ENCODE measurements around the gene TERC.
"Not testable (repeated sequence)": the region's sequence is repeated elsewhere in the genome, so short reads cannot be mapped to it uniquely, and the experiment has no call there.

TERC gene

DNA sequence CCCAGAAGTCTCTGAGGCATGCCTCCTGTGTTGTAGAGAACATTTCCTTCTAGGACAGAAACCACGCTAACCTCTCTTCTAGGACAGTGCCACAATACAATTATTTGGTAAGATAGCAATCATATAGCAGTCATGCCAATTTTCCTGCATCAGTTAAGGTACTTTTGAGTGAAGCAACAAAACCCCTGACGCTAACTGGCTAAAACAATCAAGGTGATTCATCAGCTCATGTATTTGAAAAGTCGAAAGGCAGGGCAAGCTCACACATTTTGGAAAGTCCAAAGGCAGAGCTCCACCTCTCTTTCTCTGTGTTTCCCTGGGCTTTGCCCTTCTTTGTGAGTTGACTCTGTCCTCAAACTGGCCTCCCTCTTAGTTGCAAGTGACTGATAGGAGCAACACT lies 10.1 kb downstream of the TERC start:
- no peak overlapping the region for H3K4me3 ChIP-seq (ENCODE audit: low read length)
- DNase-seq (ENCODE audit: low read depth), result no peak
- TF ChIP-seq, protein P1, sequence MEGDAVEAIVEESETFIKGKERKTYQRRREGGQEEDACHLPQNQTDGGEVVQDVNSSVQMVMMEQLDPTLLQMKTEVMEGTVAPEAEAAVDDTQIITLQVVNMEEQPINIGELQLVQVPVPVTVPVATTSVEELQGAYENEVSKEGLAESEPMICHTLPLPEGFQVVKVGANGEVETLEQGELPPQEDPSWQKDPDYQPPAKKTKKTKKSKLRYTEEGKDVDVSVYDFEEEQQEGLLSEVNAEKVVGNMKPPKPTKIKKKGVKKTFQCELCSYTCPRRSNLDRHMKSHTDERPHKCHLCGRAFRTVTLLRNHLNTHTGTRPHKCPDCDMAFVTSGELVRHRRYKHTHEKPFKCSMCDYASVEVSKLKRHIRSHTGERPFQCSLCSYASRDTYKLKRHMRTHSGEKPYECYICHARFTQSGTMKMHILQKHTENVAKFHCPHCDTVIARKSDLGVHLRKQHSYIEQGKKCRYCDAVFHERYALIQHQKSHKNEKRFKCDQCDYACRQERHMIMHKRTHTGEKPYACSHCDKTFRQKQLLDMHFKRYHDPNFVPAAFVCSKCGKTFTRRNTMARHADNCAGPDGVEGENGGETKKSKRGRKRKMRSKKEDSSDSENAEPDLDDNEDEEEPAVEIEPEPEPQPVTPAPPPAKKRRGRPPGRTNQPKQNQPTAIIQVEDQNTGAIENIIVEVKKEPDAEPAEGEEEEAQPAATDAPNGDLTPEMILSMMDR (conservative IDR thresholded peaks at IDR 0.05; ENCODE audit: low read length), result no peak

DNA sequence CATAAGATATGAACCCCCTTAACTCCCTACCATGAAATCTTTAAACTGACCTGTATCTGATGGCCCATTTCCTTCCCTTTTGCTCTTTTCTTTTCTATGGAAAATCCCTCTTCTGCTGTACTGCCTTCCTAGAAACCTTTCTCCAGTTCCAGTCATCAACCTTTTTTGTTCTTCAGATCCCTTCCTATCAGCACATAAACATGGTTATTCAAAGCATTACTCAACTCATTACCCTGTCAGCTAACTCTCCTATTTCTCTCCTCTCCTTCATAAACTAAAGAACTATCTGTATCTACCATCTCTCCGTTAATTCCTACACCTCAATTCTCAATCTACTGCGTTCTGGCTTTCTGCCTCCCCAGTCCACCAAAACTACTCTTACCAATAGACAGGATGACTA lies 13.0 kb downstream of the TERC start:
- TF ChIP-seq, protein P1 (conservative IDR thresholded peaks at IDR 0.05; ENCODE audit: low read length), result no peak
- H3K4me3 ChIP-seq (ENCODE audit: low read length), result no peak overlapping the region
- DNase-seq (ENCODE audit: low read depth), result no peak

DNA sequence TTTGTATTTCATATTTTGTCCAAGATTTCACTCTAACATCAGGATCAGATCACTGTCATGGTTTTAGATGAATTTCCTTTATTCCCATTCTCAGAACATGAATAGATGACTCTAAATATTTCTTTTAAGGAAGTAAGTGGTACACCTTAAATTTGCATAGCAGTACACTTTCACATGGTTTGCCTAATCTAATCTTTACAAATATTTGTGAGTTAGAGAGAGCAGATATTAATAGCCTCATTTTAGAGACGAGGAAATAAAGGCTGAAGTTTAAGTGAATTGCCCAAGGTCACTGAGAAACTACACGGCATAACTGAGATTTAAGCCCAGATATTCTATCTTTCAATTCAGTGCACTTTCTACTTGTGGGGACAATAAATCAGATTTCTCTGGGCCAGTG lies 14.2 kb downstream of the TERC start:
- TF ChIP-seq, protein P1 (conservative IDR thresholded peaks at IDR 0.05; ENCODE audit: low read length), result no peak
- no peak for DNase-seq (ENCODE audit: low read depth)
- H3K4me3 ChIP-seq (ENCODE audit: low read length), result no peak overlapping the region

DNA sequence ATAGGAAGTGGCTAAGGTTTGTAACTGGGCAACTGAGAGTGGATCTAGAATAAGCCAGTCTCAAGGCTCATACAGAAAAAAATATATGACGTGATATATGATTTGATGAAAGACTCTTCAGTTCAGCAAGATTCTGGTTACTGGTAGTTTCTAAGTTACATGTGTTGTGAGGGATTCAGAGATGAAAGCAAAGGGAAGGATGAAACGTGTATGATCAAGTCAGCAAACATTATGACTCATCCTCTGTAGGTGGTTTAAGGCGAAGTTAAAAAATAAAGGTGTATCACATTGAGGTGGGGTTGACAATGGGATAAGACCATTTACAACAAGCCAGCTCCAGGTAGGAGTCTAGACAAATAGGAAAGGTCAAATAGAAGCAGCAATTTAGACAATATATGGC lies 16.2 kb downstream of the TERC start:
- TF ChIP-seq, protein P1 (conservative IDR thresholded peaks at IDR 0.05; ENCODE audit: low read length), result no peak
- DNase-seq (ENCODE audit: low read depth), result no peak

DNA sequence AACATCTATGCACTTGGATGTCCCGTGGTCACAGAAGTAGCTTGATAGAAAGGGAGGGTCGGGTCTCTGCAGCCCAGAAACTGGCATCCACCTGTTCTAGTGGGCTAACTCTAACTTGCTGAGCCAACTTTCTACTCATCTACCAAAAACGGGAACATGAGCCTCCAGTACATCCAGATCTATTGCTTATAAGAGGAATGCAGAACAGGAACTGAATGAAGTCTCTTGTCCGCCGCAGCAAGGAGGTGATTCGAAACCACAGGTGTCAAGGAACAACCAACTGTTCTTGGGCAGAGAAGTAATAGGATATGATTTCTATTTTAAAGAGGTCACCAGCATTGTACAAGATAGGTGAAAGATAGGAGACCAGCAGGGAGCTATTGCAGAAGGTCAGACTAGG lies 17.9 kb downstream of the TERC start:
- DNase-seq (ENCODE audit: low read depth), result no peak
- no peak overlapping the region for H3K4me3 ChIP-seq (ENCODE audit: low read length)
- TF ChIP-seq, protein P1 (conservative IDR thresholded peaks at IDR 0.05; ENCODE audit: low read length), result no peak

More for the DNA sequence above, 16.2 kb downstream of the TERC start:
- no peak overlapping the region for H3K4me3 ChIP-seq (ENCODE audit: low read length)

DNA sequence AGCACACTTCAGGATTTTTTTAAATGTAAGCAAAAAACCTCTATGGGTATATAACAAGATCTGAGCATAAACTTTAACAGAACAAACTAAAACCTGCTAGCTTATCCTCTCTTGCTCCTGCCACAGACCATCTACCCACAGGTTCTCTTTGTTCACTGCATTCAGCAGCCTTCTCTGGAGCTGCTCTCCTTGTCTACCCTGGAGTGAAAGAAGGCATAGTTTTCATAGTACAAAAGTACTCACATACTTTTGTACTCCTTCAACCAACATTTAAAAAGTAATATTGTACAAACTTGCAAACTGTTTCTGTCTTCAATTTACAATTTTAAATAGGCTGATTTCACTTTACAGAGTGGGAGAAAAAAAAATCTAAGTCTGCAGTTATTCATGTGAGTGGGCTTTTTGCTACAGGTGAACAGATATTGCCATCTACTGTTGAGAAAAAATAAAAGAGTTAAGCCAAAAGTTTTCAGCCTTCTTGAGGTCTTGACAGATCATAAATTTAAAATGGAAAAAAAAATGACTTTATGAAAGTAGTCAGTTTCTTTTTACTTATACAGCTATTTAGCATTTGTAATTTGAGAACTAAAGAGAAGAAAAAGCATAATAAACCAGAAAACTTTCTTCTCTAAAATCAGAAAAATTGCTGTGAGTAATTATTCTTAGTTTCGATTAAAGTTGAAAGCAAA lies 20.4 kb downstream of the TERC start:
- DNase-seq (ENCODE audit: low read depth), result no peak
- H3K4me3 ChIP-seq (ENCODE audit: low read length), result no peak overlapping the region
- TF ChIP-seq, protein P1 (conservative IDR thresholded peaks at IDR 0.05; ENCODE audit: low read length), result peak; percentile 24; the same call in 1 of the 2 replicates

DNA sequence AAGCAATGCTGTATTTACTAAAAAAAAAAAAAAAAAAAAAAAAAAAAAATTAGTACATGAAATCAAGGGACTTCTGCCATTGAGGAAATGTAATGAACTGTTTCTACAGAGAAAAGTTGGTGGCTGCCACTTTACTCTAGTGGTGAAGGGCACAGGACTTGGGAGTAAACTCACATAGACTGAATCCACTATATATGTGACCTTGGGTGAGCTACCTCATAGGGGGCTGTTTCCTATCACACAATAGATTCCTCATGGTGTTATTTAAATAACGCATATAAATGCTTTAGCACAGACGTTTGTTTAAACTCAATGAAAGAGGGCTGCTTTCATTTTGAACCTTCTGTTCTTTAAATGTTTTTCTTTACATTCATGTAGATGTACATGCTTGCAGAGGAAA lies 25.8 kb downstream of the TERC start:
- TF ChIP-seq, protein P1 (conservative IDR thresholded peaks at IDR 0.05; ENCODE audit: low read length), result no peak
- no peak for DNase-seq (ENCODE audit: low read depth)
- no peak overlapping the region for H3K4me3 ChIP-seq (ENCODE audit: low read length)

DNA sequence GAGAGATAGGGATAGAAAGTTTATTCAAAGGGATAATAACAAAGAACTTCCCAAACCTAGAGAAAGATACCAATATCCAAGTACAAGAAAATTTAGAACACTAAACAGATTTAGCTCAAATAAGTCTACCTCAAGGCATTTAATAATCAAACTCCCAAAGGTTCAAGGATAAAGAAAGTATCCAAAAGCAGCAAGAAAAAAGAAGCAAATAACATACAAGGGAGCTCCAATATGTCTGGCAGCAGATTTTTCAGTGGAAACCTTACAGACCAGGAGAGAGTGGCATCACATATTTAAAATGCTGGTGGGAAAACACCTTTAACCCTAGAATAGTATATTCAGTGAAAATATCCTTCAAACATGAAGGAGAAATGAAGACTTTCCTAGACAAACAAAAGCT lies 33.0 kb downstream of the TERC start:
- not testable (repeated sequence) for DNase-seq (ENCODE audit: low read depth); H3K4me3 ChIP-seq (ENCODE audit: low read length)
